ENCODE results near the gene RIPPLY3. TPM values are rescaled to one million over a fixed set of nuclear protein-coding genes. Genes with fewer than 3 reads are reported as not detected.

The RIPPLY3 gene
- total RNA-seq, 1 donor from 2014 or later: 0.44 TPM

DNA sequence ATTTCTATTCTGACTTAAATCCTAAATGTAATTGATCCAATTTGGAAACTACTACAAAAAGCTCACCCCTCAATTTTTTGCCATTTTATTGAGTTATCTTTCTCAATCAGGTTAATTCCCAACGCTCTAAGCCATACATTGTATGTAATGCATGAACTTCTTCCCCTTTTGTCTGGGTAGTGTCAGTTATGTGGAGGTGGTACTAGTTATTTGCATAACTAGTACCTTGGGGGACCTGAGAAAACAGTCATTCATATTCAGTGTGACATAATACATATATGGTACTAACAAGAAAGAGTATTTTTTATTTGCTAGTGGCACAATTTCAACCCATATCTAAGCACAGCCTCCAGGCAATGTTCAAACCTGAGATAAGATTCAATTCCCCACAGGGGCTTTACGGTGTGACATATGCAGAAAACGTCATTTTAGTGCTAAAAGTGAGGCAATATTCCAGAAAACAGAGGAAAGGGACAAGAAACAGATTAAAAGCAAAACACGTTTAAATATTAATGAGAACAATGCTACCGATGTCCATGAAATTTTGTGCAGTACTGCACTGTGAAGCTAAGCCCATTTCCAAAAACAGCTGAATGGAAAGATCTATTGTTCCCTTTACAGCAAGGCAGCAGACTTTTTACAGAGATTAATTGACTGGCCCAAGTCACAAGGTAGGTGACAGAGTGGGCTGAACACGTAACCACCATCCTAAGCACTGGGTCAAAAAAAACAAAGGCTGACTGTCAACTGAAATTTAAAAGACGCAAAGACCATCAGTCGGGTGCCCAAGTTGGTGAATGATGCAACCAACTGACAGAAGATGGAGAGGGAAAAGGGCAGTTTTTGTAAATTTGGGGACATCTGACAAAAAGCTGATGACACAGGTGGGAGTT lies 41.4 kb upstream of the RIPPLY3 start:
- no peak overlapping the region for H3K27ac ChIP-seq

DNA sequence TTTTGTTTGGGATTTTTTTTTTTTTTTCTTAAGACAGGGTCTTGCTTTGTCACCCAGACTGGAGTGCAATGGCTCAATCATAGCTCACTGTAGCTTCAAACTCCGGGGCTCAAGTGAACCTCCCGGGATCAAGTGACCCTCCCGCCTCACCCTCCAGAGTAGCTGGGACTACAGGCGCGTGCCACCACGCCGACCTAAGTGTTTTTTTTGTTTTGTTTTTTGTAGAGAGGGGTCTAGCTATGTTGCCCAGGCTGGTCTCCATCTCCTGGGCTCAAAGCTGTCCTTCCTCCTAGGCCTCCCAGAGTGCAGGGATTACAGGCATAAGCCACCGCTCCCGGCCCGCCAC lies 40.8 kb upstream of the RIPPLY3 start:
- H3K27me3 ChIP-seq (ENCODE audit: low read depth): no peaks in the 10 kb centered on the region
- peak overlapping the region; percentile 77 for H3K4me3 ChIP-seq
- TF ChIP-seq, protein P1, sequence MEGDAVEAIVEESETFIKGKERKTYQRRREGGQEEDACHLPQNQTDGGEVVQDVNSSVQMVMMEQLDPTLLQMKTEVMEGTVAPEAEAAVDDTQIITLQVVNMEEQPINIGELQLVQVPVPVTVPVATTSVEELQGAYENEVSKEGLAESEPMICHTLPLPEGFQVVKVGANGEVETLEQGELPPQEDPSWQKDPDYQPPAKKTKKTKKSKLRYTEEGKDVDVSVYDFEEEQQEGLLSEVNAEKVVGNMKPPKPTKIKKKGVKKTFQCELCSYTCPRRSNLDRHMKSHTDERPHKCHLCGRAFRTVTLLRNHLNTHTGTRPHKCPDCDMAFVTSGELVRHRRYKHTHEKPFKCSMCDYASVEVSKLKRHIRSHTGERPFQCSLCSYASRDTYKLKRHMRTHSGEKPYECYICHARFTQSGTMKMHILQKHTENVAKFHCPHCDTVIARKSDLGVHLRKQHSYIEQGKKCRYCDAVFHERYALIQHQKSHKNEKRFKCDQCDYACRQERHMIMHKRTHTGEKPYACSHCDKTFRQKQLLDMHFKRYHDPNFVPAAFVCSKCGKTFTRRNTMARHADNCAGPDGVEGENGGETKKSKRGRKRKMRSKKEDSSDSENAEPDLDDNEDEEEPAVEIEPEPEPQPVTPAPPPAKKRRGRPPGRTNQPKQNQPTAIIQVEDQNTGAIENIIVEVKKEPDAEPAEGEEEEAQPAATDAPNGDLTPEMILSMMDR (IDR thresholded peaks at IDR 0.05): no peak
- ATAC-seq: peak; percentile 9 to 24
- no peak for DNase-seq
- peaks cover 12% of the 10 kb centered on the region for H3K36me3 ChIP-seq
- peaks cover 10% of the 10 kb centered on the region for H3K4me1 ChIP-seq
- H3K9me3 ChIP-seq: no peaks in the 10 kb centered on the region
- H3K27ac ChIP-seq: peak overlapping the region; percentile 86
- intact Hi-C loops (cut with DNase I): no loop called here

More for the DNA sequence above, 41.4 kb upstream of the RIPPLY3 start:
- H3K4me1 ChIP-seq: peaks cover 10% of the 10 kb centered on the region
- peak overlapping the region; percentile 77 for H3K4me3 ChIP-seq
- intact Hi-C loops (cut with DNase I): no loop called here
- H3K27me3 ChIP-seq (ENCODE audit: low read depth): no peaks in the 10 kb centered on the region
- TF ChIP-seq, protein P1 (IDR thresholded peaks at IDR 0.05): no peak
- H3K36me3 ChIP-seq: peaks cover 18% of the 10 kb centered on the region
- no peaks in the 10 kb centered on the region for H3K9me3 ChIP-seq
- DNase-seq: no peak
- ATAC-seq: no peak

- no peaks in the 10 kb centered on the region for H3K27me3 ChIP-seq (ENCODE audit: low read depth)
- no peaks in the 10 kb centered on the region for H3K9me3 ChIP-seq
- H3K4me3 ChIP-seq: peak within 1 kb of the TSS; percentile 77
- H3K4me1 ChIP-seq: peaks cover 10% of the 10 kb centered on the region
- ATAC-seq (peak; percentile 94), DNase-seq (peak; percentile 79)
- peaks cover 7% of the 10 kb centered on the region for H3K36me3 ChIP-seq
- H3K27ac ChIP-seq: peak within 1 kb of the TSS; percentile 86
- intact Hi-C loops (cut with DNase I): no loop called here
- TF ChIP-seq, protein P1 (IDR thresholded peaks at IDR 0.05): no peak
These were observed 40.3 kb upstream of the RIPPLY3 start, which contains the start of gene HLCS for GRCh38 chr21:36966066-36966820. TSS of gene HLCS (minus strand) at chr21:36966669. CDS start at chr21:36966638, 31 bp downstream.

GRCh38 chr21:36966821-36967768 lies 39.4 kb upstream of the RIPPLY3 start:
- ATAC-seq (peak; percentile 50 to 52), DNase-seq (no peak)
- H3K27me3 ChIP-seq (ENCODE audit: low read depth): no peaks in the 10 kb centered on the region
- H3K4me1 ChIP-seq: peaks cover 10% of the 10 kb centered on the region
- TF ChIP-seq, protein P1 (IDR thresholded peaks at IDR 0.05): no peak
- peak overlapping the region; percentile 84 for H3K27ac ChIP-seq
- no peaks in the 10 kb centered on the region for H3K9me3 ChIP-seq
- intact Hi-C loops (cut with DNase I): no loop called here
- H3K4me3 ChIP-seq: peak overlapping the region; percentile 77
- no peaks in the 10 kb centered on the region for H3K36me3 ChIP-seq

DNA sequence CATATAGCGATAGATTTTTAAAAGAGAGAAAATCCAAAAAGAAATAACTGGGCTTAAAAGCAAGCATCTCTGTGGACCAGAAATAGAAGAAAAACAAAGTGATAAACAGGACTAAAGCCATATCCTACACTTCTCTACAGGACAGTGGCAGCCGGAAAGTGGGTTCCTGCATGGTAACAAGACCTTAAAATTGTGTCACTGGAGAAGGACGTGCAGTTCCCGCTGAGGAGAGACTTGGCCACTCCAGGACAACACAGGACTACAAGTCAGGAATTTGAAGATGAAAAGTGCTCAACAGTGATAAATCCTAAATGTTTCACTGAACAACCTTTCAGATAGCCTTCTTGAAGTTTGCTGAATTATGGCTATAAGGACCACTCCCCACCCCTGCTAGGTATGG lies 38.1 kb upstream of the RIPPLY3 start:
- H3K4me3 ChIP-seq: no peak overlapping the region
- H3K9me3 ChIP-seq: no peaks in the 10 kb centered on the region
- intact Hi-C loops (cut with DNase I): no loop called here
- peaks cover 10% of the 10 kb centered on the region for H3K4me1 ChIP-seq
- ATAC-seq: no peak
- TF ChIP-seq, protein P1 (IDR thresholded peaks at IDR 0.05): no peak
- no peaks in the 10 kb centered on the region for H3K27me3 ChIP-seq (ENCODE audit: low read depth)
- no peaks in the 10 kb centered on the region for H3K36me3 ChIP-seq
- DNase-seq: no peak
- no peak overlapping the region for H3K27ac ChIP-seq

All from lower lobe of right lung (tissue), 2 donors.